Subcutaneous abdominal adipose tissue (tissue), 5 donors: ENCODE results near the gene SLC32A1.

ENCODE experiments used
- H3K27ac ChIP-seq: one replicate; pipeline ENCODE4 v1.7.0; 2013; ENCODE audit warnings: low read depth, mild to moderate bottlenecking, inconsistent platforms, low read length, moderate library complexity
- H3K27me3 ChIP-seq, 5 donors: one replicate each; pipeline ENCODE4 v1.7.0; 2013; ENCODE audit warnings: low read length in 5 of 5, inconsistent platforms in 1 of 5; ENCODE audit not compliant: control insufficient read depth in 5 of 5, insufficient read depth in 4 of 5
- H3K36me3 ChIP-seq, 5 donors: one replicate each; pipeline ENCODE4 v1.7.0; 2013; ENCODE audit warnings: low read length in 5 of 5; ENCODE audit not compliant: control insufficient read depth in 5 of 5, insufficient read depth in 5 of 5
- H3K4me1 ChIP-seq, 5 donors: one replicate each; pipeline ENCODE4 v1.7.0; 2013; ENCODE audit warnings: low read length in 5 of 5, mild to moderate bottlenecking in 3 of 5, moderate library complexity in 1 of 5; ENCODE audit not compliant: control insufficient read depth in 5 of 5, insufficient read depth in 5 of 5
- H3K4me3 ChIP-seq, 5 donors: one replicate each; pipeline ENCODE4 v1.7.0; 2013; ENCODE audit warnings: low read length in 5 of 5, low read depth in 1 of 5
- H3K9ac ChIP-seq, 5 donors: one replicate each; pipeline ENCODE4 v1.7.0; 2013; ENCODE audit warnings: low read length in 5 of 5, mild to moderate bottlenecking in 4 of 5, moderate library complexity in 3 of 5
- H3K9me3 ChIP-seq, 5 donors: one replicate each; pipeline ENCODE4 v1.7.0; 2013; ENCODE audit warnings: low read length in 5 of 5; ENCODE audit not compliant: control insufficient read depth in 5 of 5
- donor health status: healthy.
- donor health status: healthy.
- donor health status: healthy.
- donor health status: healthy.
- donor health status: healthy.

The SLC32A1 gene

DNA sequence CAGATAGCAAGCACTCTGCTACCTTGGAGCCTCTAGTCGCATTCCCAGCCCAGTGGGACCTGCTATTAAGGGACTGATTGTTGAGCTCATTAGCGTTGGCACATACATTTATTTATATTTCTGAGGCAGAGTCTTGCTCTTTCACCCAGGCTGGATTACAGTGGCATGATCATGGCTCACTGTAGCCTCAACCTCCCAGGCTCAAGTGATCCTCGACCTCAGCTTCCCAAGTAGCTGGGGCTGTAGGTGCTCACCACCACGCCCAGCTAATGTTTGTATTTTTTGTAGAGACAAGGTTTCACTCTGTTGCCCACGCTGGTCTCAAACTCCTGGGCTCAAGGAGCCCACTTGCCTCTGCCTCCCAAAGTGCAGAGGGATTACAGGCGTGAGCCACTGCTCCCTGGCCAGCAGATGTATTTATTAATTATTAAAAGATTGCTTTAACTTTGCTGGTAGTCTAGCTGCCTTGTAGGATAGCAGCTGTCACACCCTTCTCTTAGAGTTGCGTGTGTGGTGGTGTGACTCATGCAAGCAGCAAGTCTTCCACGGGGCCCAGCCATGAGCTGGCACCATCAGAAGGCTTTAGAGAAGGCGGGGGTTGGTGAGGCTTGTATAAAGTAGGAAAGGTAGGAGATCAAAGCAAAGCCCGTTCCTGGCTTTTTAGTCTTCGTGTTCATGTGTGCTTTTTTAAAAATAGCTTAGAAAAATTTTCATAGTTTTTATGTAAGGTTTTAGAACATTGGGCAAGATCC, 40.5 kb downstream of the SLC32A1 start:
- Histone ChIP-seq H3K36me3 (peaks cover 45 to 95% (median 89%) of the 10 kb centered on the region in 5 donors), H3K9ac (no peak overlapping the region), H3K9me3 (no peaks in the 10 kb centered on the region), H3K27me3 (no peaks in the 10 kb centered on the region), H3K27ac (no peak overlapping the region), H3K4me1 (no peaks in the 10 kb centered on the region), H3K4me3 (no peak overlapping the region)

DNA sequence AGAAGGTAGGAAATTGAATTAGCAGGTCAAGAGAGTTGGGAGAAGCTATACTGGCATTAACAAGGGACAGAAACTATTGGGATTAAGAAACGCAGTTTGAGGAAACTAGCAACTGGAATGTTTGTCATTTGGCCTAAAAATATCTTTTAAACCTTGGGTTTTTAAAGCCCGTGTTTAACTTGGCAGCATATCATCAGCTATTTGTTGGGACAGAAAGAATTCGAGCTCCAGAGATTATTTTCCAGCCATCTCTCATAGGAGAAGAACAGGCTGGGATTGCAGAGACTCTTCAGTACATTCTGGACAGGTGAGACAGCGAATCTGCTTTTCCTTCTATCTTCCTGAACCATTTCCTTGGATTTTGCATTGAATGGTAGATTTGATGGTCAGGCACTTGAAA, 41.8 kb downstream of the SLC32A1 start:
- no peak overlapping the region for H3K4me3 ChIP-seq
- H3K36me3 ChIP-seq = peaks cover 38 to 96% (median 91%) of the 10 kb centered on the region in 5 donors
- H3K9me3 ChIP-seq = no peaks in the 10 kb centered on the region
- no peaks in the 10 kb centered on the region for H3K27me3 ChIP-seq
- H3K9ac ChIP-seq = no peak overlapping the region
- H3K4me1 ChIP-seq = no peaks in the 10 kb centered on the region
- no peak overlapping the region for H3K27ac ChIP-seq

DNA sequence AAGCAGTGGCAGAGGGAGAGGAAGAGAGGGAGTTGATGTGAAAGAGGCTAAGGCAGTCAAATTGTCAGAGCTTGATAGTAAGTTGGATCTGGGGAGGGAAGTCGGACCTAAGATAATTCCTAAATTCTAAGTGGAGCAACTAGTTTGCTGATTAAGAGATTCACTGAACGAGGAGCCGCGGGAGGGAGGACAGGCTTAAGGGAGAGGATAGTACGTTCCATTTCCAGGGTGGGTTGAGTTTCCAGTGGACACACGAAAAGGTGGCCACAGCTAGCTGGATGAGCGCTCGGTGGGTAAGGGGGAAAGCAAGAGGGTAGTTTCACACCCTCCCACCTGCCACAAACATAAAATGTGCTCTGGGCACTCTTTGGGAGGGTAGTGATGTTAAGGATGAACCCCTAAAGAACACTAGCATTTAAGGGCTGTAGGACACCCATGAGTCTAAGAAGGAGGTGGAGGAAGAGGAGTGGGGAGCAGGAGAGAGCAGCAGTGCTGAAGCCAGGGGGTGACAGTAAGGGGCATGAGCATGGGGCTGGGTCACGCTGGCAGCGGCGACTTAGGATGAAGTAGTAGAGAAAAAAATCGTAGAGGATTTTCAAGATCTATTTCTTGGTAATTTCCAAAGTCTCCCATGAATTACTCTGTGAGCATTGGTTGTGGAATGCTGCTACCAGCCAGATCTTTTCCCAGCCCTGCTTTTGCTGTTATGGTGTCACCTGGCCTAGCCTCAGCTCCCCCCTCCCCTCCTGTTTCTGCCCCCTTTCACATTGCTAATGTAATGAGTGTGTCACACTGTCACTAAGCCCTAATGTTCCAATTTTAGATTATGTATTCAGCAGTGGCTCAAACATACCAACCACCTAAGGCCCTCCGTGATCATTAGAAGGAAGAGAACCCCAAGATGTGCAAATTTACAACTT, 45.4 kb downstream of the SLC32A1 start:
- H3K4me1 ChIP-seq = no peaks in the 10 kb centered on the region
- H3K36me3 ChIP-seq = peaks cover 30 to 92% (median 89%) of the 10 kb centered on the region in 5 donors
- no peaks in the 10 kb centered on the region for H3K27me3 ChIP-seq
- no peak overlapping the region for H3K9ac ChIP-seq
- H3K27ac ChIP-seq = no peak overlapping the region
- H3K4me3 ChIP-seq = no peak overlapping the region
- no peaks in the 10 kb centered on the region for H3K9me3 ChIP-seq

DNA sequence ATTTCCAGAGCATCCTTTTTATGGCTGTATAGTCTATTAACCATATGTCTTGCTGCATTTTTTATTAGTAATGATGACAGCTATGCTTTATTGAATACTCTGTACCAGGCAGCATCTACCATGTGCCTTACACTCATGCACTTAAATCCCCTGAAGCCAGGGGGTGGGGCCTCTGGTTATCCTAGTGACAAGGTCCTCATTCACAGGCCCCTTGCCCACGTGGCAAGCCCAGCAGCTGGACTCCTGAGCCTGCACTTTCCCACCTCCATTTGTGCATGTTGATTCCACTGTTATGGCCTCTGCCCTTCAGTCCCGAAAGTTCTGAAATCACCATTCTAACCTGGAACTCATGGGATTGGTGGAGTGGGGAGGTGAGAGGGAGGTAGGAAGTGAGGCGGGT, 46.3 kb downstream of the SLC32A1 start:
- Histone ChIP-seq H3K36me3 (peaks cover 27 to 92% (median 80%) of the 10 kb centered on the region in 5 donors), H3K9ac (no peak overlapping the region), H3K27me3 (no peaks in the 10 kb centered on the region), H3K27ac (no peak overlapping the region), H3K4me1 (no peaks in the 10 kb centered on the region), H3K4me3 (no peak overlapping the region), H3K9me3 (no peaks in the 10 kb centered on the region)

DNA sequence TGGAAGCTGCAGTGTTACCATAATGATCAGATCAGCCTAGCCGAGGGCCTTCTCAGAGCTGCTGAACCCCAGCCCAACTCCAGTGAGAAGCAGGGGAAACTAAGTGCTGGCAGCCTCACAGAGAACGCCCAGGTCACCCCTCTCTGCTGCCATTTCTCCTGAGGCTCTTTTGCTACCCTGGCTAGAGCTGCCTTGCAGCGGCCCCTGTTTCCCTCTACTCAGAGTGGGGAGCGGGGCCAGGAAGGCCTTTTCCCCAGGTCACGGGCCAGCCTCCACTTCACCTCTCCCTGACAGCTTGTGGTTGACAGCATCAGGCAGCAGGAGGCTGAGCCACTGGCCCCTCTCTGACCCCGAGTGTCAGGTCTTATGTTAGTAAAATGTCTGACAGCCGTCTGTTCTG, 46.7 kb downstream of the SLC32A1 start:
- no peaks in the 10 kb centered on the region for H3K27me3 ChIP-seq
- H3K9ac ChIP-seq = no peak overlapping the region
- peaks cover 24 to 89% (median 76%) of the 10 kb centered on the region in 5 donors for H3K36me3 ChIP-seq
- no peaks in the 10 kb centered on the region for H3K9me3 ChIP-seq
- H3K4me3 ChIP-seq = no peak overlapping the region
- H3K27ac ChIP-seq = no peak overlapping the region
- H3K4me1 ChIP-seq = no peaks in the 10 kb centered on the region

DNA sequence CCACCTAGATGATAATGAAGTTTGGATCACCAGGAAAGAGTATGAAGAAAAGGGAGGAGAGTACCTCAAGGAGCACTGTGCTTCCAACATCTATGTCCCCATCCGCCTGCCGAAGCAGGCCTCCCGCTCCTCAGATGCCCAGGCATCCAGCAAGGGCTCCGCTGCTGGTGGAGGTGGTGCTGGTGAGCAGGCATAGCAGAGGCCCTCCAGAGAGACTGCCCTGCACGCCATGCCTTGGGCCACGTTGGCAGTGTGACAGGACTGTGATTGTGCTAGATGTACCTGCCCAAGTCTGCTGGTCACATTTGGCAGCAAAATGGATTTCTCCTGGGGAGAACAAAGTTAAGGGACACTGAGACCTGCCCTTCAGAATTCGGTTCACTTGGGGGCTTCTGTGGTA, 47.3 kb downstream of the SLC32A1 start:
- H3K27ac ChIP-seq = no peak overlapping the region
- no peaks in the 10 kb centered on the region for H3K27me3 ChIP-seq
- H3K36me3 ChIP-seq = peaks cover 18 to 82% (median 70%) of the 10 kb centered on the region in 5 donors
- no peaks in the 10 kb centered on the region for H3K4me1 ChIP-seq
- no peak overlapping the region for H3K4me3 ChIP-seq
- no peaks in the 10 kb centered on the region for H3K9me3 ChIP-seq
- H3K9ac ChIP-seq = no peak overlapping the region

DNA sequence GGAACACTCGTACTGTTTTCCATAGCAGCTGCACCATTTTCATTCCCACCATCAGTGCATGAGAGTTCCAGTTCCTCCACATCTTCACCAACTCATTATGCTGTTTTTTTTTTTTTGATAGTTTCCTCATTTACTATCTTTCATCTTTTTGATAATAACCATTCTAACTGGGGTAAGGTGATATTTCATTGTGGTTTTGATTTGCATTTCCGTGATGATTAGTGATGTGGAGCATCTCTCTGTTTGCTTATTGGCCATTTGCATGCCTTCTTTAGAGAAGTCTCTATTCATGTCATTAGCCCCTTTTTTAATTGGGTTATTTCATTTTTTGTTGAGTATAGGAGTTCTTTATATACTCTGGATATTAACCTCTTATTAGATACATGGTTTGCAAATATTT, 49.9 kb downstream of the SLC32A1 start:
- H3K4me3 ChIP-seq = no peak overlapping the region
- no peak overlapping the region for H3K27ac ChIP-seq
- no peak overlapping the region for H3K9ac ChIP-seq
- no peaks in the 10 kb centered on the region for H3K27me3 ChIP-seq
- peaks cover 0 to 7% (median 0%) of the 10 kb centered on the region in 5 donors for H3K4me1 ChIP-seq
- H3K36me3 ChIP-seq = peaks cover 12 to 61% (median 47%) of the 10 kb centered on the region in 5 donors
- H3K9me3 ChIP-seq = no peaks in the 10 kb centered on the region

DNA sequence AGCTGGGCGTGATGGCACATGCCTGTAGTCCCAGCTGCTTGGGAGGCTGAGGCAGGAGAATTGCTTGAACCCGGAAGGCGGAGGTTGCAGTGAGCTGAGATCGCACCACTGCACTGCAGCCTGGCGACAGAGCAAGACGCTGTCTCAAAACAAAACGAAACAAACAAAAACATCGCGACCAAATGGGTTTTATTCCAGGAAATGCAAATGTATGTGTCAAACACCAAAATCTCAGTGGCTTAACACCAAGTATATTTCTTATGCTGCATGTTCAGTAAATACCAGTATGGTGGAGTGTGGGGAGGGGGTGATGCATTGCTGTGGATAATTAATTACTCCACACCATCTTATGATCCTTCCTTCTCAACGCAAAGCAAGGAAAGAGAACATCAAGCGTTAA, 52.1 kb downstream of the SLC32A1 start:
- no peak overlapping the region for H3K9ac ChIP-seq
- no peaks in the 10 kb centered on the region for H3K9me3 ChIP-seq
- H3K36me3 ChIP-seq = peaks cover 12 to 41% (median 26%) of the 10 kb centered on the region in 5 donors
- H3K27me3 ChIP-seq = no peaks in the 10 kb centered on the region
- H3K4me3 ChIP-seq = no peak overlapping the region
- H3K27ac ChIP-seq = no peak overlapping the region
- H3K4me1 ChIP-seq = peaks cover 0 to 7% (median 0%) of the 10 kb centered on the region in 5 donors
